Ascending aorta (tissue), 2 donors: ENCODE data around the gene TMEM59L. TPM values are rescaled to one million over a fixed set of nuclear protein-coding genes. Genes with fewer than 3 reads are reported as not detected.

Experiments
- DNase-seq, 2 donors: peaks; one replicate each; pipeline ENCODE4 v3.0.0-alpha.2; 2019; ENCODE audit warnings: low spot score in 2 of 2
- H3K27ac ChIP-seq, 2 donors: fragments of 200-600 bp; sonication (generic); one replicate each; pipeline ENCODE4 v1.5.1; 2016 to 2017; ENCODE audit warnings: mild to moderate bottlenecking in 1 of 2
- H3K27me3 ChIP-seq: fragments of 200-600 bp; sonication (generic); one replicate; pipeline ENCODE4 v1.5.1; 2017
- H3K36me3 ChIP-seq, 2 donors: fragments of 200-600 bp; sonication (generic); one replicate each; pipeline ENCODE4 v1.5.1; 2016
- H3K4me1 ChIP-seq, 2 donors: fragments of 200-600 bp; sonication (generic); one replicate each; pipeline ENCODE4 v1.5.1; 2016 to 2017; ENCODE audit warnings: mild to moderate bottlenecking in 1 of 2
- H3K4me3 ChIP-seq, 2 donors: fragments of 200-600 bp; sonication (generic); one replicate each; pipeline ENCODE4 v1.5.1; 2016 to 2017; ENCODE audit warnings: mild to moderate bottlenecking in 1 of 2
- H3K9me3 ChIP-seq, 2 donors: fragments of 200-600 bp; sonication (generic); one replicate each; pipeline ENCODE4 v1.5.1; 2016
- intact Hi-C: fragments of 100-400 bp; cut with DNase I; formaldehyde crosslinking; loops from one replicate; pipeline ENCODE4 v1.15.1; 2023
- total RNA-seq: library from RNA; depleted of rRNA; stranded (reverse); fragments of >200 nt; gene quantifications from one replicate; pipeline ENCODE4 v1.1.0, GENCODE V29; 2016
- TF ChIP-seq, protein P1 (sequence below), 3 experiments: fragments of 200-600 bp in 2 of 3; fragments of 450-650 bp in 1 of 3; sonication (generic) in 2 of 3; IDR thresholded peaks; one replicate each; pipeline ENCODE4 v1.5.1; 2016 to 2019; ENCODE audit warnings: antibody characterized with exemption in 3 of 3, mild to moderate bottlenecking in 1 of 3, moderate library complexity in 1 of 3

The TMEM59L gene
- total RNA-seq, 1 donor from 2014 or later: not detected

DNA sequence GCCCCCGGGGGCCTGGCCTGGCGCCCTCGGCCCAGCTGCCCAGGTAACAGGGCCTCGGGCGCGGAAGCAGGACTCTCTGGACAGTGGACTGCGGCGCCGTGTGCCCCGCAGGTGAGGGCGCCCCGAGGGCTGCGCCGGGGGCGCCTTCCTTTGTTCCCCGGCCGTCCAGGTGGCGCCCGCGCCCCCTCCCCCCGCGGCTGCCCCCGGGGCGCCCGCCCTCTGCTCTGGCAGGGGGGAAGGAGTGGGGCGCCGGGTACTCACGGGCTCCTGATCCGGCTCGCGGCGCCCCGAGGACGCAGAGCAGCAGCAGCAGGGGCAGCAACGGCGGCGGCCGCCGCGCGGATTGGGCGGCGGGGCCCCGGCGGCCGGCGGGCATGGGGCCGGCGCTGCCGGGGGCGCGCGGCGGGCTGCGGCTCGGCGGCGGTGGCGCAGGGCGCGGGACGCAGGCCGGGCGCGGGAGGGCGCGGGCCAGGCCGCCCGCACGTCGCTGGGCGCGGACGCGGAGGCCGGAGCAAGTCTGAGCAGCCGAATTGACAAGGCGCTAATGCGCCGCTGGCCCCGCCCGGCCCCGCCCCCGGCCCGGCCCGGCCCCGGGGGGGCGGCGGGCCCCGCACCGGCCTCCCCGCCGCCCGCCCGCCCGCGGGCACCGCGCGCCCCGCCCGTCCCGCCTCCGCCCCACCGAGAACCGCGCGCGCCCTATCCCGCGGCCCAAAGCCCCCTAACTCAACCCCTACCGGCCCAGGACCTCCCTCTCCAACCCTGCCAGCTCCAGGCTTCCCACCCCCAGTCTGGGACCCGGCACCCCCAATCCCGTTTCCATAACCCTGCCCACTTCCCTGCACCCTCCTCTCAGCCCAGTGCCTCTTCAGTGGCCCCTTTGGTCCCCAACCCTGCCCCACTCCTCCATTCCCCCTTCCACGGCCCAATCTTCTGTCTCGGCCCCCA, 6.1 kb upstream of the TMEM59L start, which contains the start of gene CRLF1:
Gene CRLF1, minus strand, starts transcription at position 519 of the 945 bp plus-strand sequence. Its CDS starts 143 bp downstream, at position 376.
- no peaks in the 10 kb centered on the region for H3K9me3 ChIP-seq
- DNase-seq: no peak
- peak within 1 kb of the TSS; percentile 39 to 62 for H3K4me3 ChIP-seq
- H3K27me3 ChIP-seq: peaks cover 52% of the 10 kb centered on the region
- H3K4me1 ChIP-seq: peaks cover 16 to 20% of the 10 kb centered on the region in 2 donors
- intact Hi-C loops: no loop called here
- no peaks in the 10 kb centered on the region for H3K36me3 ChIP-seq
- TF ChIP-seq, protein P1, sequence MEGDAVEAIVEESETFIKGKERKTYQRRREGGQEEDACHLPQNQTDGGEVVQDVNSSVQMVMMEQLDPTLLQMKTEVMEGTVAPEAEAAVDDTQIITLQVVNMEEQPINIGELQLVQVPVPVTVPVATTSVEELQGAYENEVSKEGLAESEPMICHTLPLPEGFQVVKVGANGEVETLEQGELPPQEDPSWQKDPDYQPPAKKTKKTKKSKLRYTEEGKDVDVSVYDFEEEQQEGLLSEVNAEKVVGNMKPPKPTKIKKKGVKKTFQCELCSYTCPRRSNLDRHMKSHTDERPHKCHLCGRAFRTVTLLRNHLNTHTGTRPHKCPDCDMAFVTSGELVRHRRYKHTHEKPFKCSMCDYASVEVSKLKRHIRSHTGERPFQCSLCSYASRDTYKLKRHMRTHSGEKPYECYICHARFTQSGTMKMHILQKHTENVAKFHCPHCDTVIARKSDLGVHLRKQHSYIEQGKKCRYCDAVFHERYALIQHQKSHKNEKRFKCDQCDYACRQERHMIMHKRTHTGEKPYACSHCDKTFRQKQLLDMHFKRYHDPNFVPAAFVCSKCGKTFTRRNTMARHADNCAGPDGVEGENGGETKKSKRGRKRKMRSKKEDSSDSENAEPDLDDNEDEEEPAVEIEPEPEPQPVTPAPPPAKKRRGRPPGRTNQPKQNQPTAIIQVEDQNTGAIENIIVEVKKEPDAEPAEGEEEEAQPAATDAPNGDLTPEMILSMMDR (IDR thresholded peaks at IDR 0.05): no peak
- peak within 1 kb of the TSS in 1 of 2 donors; percentile 27 for H3K27ac ChIP-seq

DNA sequence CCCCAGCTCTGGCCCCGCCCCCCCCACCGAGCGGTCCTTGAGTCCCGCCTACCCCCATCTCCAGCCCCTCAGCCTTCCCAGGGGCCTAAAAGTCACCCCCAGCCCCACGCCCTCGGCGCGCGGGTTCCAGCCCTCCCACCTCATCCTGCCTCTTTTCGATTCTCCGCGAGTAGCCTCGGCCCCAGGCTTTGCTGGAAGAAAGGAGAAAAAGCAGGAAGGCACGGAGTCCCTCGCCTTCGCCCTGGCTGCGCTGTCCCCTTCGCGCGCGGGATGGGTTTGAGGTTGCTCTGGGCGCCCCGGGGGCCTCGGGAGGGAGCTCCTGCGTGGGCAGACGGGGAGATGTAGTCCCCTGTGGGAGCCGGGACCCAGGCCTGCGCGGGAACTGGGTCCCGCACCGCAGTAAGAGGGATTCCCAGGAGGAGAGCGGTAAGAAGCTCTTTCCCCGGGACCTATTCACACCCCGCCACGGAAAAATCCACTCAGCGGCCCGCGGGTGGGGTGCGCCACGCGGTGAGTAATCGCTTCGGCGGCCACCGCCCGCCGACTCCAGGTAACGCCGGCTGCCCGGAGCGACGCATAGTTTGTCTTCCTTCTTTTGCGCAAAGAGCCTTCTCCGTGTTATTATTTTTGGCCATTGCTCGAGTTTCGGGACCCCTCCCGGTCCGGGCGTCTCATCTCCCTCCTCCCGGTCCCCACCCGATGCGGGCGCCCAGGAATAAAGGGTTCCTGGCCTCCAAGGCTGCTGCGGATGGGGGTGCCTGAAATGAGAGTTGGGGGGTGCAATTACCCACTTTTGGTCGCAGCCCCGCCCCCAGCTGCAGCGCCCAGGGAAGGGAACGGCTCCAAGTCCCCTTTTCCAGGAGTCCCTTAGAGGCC, 5.2 kb upstream of the TMEM59L start:
- TF ChIP-seq, protein P1 (IDR thresholded peaks at IDR 0.05): no peak
- DNase-seq: no peak
- Histone ChIP-seq H3K27ac (no peak overlapping the region), H3K27me3 (peaks cover 61% of the 10 kb centered on the region), H3K4me3 (peak overlapping the region; percentile 25 to 55), H3K4me1 (peaks cover 16 to 27% of the 10 kb centered on the region in 2 donors), H3K36me3 (no peaks in the 10 kb centered on the region), H3K9me3 (no peaks in the 10 kb centered on the region)
- intact Hi-C loops: no loop called here

DNA sequence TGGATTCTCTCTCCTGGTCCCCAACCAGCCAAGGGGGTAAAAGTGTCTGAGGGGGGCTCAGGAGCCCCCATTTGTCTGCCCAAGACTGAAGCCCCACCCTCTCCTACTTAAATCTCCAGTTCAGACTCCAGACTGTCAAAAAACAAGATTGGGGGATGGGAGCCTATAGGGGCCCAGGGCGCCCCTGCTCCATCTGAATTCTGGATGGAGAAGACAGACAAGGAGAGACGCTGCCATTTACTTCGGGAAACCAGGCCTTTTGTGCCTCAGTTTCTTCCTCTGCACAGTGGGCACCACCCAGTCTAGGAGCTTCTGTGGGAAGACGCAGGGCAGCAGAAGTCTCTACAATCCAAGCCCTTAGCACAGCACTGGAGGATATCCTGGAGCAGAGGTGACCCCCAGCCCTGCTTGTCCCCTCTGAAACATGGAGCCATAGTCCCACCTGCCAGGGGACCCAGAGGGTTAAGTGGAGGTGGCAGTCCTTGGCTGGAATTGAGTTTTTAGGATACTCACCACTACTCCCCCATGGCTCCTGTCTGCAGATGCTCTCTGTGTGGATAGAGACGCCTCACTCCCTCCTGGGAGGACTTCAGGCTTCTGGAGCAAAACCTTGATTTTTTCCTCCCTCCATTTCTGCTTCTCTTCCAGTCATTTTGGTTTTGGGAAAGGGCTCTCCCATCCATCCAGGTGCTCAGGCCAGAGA, 4.4 kb upstream of the TMEM59L start:
- intact Hi-C loops: no loop called here
- Histone ChIP-seq H3K4me1 (peaks cover 16 to 31% of the 10 kb centered on the region in 2 donors), H3K4me3 (no peak overlapping the region), H3K27ac (no peak overlapping the region), H3K27me3 (peaks cover 69% of the 10 kb centered on the region), H3K36me3 (no peaks in the 10 kb centered on the region), H3K9me3 (no peaks in the 10 kb centered on the region)
- TF ChIP-seq, protein P1 (IDR thresholded peaks at IDR 0.05): no peak
- DNase-seq: no peak

DNA sequence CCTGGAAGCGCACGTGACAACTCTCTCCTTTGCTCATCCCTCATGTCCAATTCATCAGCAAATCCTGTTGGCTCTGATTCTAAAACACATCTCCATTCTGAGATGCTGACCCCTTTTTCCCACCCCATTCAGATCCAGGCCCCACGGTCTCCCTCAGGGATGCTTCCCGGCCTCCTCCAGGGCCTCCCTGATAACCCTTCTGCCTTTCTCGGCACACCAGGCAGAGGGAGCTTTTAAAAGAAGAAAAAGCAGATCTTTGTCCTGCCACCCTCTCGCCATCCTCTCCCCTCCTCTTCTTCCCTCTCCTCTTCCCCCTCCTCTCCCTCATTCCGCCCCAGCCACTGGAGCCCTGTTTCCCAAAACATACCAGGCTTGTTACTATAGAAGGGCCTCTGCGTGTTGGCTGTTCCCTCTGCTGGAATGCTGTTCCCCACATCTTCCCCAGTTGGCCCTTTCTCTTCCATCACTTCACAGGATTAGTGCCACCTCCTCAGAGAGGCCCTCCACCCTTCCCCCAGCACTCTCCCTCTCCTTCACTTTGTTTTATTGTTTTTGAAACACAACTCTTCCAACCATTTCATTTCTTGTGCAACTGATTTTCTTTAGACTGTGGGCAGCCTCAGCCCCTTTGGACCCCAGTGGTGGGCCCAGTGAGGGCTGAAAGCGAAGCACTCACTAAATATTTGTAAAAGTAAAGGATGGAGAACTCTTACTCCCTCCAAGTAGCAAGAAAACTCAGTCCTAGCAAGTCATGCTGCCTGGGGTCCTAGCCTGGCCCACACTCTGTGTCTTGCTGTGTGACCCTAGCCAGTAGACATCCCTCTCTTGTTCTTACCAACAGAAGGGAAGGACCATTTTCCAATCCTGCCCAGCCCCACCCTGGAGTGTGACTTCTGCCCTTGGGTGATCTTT, 3.6 kb upstream of the TMEM59L start:
- TF ChIP-seq, protein P1 (IDR thresholded peaks at IDR 0.05): no peak
- no peak for DNase-seq
- no peaks in the 10 kb centered on the region for H3K36me3 ChIP-seq
- H3K4me1 ChIP-seq: peaks cover 10 to 28% of the 10 kb centered on the region in 2 donors
- H3K9me3 ChIP-seq: no peaks in the 10 kb centered on the region
- peaks cover 64% of the 10 kb centered on the region for H3K27me3 ChIP-seq
- H3K27ac ChIP-seq: no peak overlapping the region
- intact Hi-C loops: no loop called here
- no peak overlapping the region for H3K4me3 ChIP-seq
